ENCODE measurements around the gene ARSH. TPM values are rescaled to one million over a fixed set of nuclear protein-coding genes. Genes with fewer than 3 reads are reported as not detected.
"Not testable (repeated sequence)": the region's sequence is repeated elsewhere in the genome, so short reads cannot be mapped to it uniquely, and the experiment has no call there.

The ARSH gene
- total RNA-seq, 1 donor from 2014 or later: not detected

DNA sequence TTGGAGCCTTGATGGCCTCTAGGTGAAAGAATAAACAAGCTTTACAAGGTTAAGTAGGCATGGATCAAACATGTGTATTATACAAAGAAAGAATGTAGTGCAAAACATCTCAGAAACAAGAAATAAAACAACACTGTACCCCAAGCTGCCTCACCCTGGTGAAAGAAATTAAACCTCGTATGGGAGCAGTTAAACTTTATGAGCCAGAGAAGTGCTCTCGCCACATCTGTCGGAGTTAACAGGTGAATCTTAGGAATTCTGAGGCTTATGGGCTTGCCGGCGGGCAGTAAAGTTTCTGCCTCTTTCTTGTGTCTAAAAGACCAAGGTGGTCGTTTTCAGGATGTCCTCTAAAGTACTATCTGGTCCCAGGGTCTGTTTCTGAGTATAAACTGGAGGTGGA, 34.0 kb upstream of the ARSH start:
- Mint-ChIP-seq H3K4me3 (ENCODE audit: low read depth) (no peak overlapping the region), H3K36me3 (ENCODE audit: insufficient read depth) (no peaks in the 10 kb centered on the region), H3K27me3 (no peaks in the 10 kb centered on the region), H3K4me1 (ENCODE audit: low read depth) (peaks cover 11% of the 10 kb centered on the region), H3K9me3 (ENCODE audit: low read depth) (peaks cover 3% of the 10 kb centered on the region), H3K27ac (no peak overlapping the region)
- TF ChIP-seq, protein P1, sequence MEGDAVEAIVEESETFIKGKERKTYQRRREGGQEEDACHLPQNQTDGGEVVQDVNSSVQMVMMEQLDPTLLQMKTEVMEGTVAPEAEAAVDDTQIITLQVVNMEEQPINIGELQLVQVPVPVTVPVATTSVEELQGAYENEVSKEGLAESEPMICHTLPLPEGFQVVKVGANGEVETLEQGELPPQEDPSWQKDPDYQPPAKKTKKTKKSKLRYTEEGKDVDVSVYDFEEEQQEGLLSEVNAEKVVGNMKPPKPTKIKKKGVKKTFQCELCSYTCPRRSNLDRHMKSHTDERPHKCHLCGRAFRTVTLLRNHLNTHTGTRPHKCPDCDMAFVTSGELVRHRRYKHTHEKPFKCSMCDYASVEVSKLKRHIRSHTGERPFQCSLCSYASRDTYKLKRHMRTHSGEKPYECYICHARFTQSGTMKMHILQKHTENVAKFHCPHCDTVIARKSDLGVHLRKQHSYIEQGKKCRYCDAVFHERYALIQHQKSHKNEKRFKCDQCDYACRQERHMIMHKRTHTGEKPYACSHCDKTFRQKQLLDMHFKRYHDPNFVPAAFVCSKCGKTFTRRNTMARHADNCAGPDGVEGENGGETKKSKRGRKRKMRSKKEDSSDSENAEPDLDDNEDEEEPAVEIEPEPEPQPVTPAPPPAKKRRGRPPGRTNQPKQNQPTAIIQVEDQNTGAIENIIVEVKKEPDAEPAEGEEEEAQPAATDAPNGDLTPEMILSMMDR (IDR thresholded peaks at IDR 0.05; ENCODE audit: unreplicated experiment): no peak
- no peak for DNase-seq (ENCODE audit: low spot score, unreplicated experiment)

DNA sequence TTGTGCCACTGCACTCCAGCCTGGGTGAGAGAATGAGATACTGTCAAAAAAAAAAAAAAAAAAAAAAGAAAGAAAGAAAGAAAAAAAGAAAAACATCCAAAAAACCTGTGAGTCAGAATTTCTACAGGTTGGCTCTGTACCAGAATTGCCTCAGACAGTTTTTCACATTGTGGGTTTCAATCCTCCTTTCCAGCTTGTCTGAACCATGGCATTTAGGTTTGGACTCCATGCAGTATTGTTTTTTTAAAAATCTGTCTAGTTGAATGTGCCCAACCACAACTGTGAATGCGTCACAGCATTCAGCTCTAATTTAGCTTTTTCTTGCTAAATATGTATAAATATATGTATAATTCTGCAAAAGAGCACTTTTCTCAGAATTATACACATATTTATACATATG, 31.4 kb upstream of the ARSH start:
- no peaks in the 10 kb centered on the region for H3K27me3 Mint-ChIP-seq
- no peak overlapping the region for H3K27ac Mint-ChIP-seq
- peaks cover 5% of the 10 kb centered on the region for H3K4me1 Mint-ChIP-seq (ENCODE audit: low read depth)
- DNase-seq (ENCODE audit: low spot score, unreplicated experiment): no peak
- H3K9me3 Mint-ChIP-seq (ENCODE audit: low read depth): peaks cover under 1% of the 10 kb centered on the region
- no peak overlapping the region for H3K4me3 Mint-ChIP-seq (ENCODE audit: low read depth)
- no peaks in the 10 kb centered on the region for H3K36me3 Mint-ChIP-seq (ENCODE audit: insufficient read depth)
- TF ChIP-seq, protein P1 (IDR thresholded peaks at IDR 0.05; ENCODE audit: unreplicated experiment): no peak

DNA sequence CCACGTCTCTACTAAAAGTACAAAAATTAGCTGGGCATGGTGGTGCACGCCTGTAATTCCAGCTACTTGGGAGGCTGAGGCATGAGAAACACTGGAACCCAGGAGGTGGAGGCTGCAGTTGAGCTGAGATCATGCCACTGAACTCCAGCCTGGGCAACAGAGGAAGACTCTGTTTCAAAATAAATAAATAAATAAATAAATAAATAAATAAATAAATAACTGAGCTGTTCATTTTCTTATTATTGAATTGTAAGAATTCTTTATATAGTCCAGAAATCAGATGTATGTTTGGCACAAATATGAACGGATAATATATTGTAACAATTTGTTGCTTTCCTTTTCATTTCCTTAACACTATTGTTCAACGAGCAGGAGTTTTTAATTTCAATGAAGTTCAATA, 27.7 kb upstream of the ARSH start:
- H3K9me3 Mint-ChIP-seq (ENCODE audit: low read depth); H3K27me3 Mint-ChIP-seq; H3K4me1 Mint-ChIP-seq (ENCODE audit: low read depth); DNase-seq (ENCODE audit: low spot score, unreplicated experiment); H3K27ac Mint-ChIP-seq; H3K36me3 Mint-ChIP-seq (ENCODE audit: insufficient read depth); H3K4me3 Mint-ChIP-seq (ENCODE audit: low read depth): not testable (repeated sequence)

DNA sequence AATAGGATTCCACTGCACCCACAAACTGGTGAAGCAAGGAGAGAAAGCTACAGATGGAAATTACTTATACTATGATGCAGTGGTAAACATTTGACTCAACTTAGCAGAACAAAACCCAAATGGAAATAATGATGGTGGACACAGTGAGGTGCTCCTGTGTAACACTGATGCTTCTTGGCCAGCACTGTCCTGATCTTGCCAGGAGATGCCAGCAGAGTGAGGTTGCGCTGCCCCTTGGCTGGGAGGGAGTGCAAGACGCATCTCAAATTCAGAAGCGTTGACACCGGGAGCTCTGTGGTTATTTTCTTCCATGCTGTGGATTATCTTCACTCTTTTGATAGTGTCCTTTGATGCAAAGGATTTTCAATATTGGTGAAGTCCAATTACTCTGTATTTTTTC, 22.0 kb upstream of the ARSH start:
- Mint-ChIP-seq H3K9me3 (ENCODE audit: low read depth) (peaks cover 8% of the 10 kb centered on the region), H3K4me3 (ENCODE audit: low read depth) (no peak overlapping the region), H3K27me3 (no peaks in the 10 kb centered on the region), H3K27ac (no peak overlapping the region), H3K36me3 (ENCODE audit: insufficient read depth) (peaks cover 2% of the 10 kb centered on the region), H3K4me1 (ENCODE audit: low read depth) (no peaks in the 10 kb centered on the region)
- TF ChIP-seq, protein P1 (IDR thresholded peaks at IDR 0.05; ENCODE audit: unreplicated experiment): no peak
- DNase-seq (ENCODE audit: low spot score, unreplicated experiment): no peak

DNA sequence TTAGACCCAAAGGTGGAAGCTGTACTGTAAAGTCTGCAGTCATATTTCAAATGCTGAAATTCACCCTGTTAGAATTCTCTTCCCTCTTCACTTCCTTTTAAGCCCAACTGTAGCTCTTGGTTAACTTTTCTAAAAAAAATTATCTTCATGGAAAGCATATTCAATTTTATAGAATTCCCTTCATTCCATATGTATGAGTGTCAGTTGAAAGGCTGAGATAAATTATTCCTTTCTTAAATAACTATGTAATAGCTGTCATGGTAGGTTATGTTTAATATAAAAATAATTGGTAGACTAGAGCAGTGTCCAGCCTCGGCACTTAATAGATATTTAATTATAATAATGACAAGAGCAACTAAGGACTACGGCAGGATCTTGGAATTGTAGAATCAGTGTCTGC, 16.8 kb upstream of the ARSH start:
- no peaks in the 10 kb centered on the region for H3K4me1 Mint-ChIP-seq (ENCODE audit: low read depth)
- TF ChIP-seq, protein P1 (IDR thresholded peaks at IDR 0.05; ENCODE audit: unreplicated experiment): no peak
- H3K9me3 Mint-ChIP-seq (ENCODE audit: low read depth): no peaks in the 10 kb centered on the region
- H3K27ac Mint-ChIP-seq: no peak overlapping the region
- H3K4me3 Mint-ChIP-seq (ENCODE audit: low read depth): no peak overlapping the region
- H3K36me3 Mint-ChIP-seq (ENCODE audit: insufficient read depth): no peaks in the 10 kb centered on the region
- peaks cover 2% of the 10 kb centered on the region for H3K27me3 Mint-ChIP-seq
- DNase-seq (ENCODE audit: low spot score, unreplicated experiment): no peak

DNA sequence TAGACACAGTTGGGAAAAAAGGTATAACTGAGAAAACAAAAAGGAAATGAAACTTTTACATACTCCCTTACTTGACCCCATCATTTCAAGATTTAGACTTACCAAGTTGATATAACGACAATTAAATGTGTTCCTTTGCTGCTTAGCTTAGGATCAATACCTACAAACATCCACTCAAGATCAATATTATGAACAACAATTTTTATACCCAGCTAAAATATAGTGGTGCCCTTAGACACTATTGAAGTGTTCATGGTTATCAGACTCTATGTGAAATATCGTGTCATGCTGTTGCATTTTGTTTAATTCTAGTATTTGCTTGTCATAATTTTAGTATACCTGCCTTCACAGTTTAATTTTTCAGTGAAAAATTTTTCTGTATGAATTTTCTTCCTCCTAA, 4.2 kb downstream of the ARSH start:
- H3K4me3 Mint-ChIP-seq (ENCODE audit: low read depth): no peak overlapping the region
- no peak overlapping the region for H3K27ac Mint-ChIP-seq
- TF ChIP-seq, protein P1 (IDR thresholded peaks at IDR 0.05; ENCODE audit: unreplicated experiment): no peak
- H3K27me3 Mint-ChIP-seq: no peaks in the 10 kb centered on the region
- peaks cover 1% of the 10 kb centered on the region for H3K36me3 Mint-ChIP-seq (ENCODE audit: insufficient read depth)
- H3K4me1 Mint-ChIP-seq (ENCODE audit: low read depth): no peaks in the 10 kb centered on the region
- peaks cover 14% of the 10 kb centered on the region for H3K9me3 Mint-ChIP-seq (ENCODE audit: low read depth)
- DNase-seq (ENCODE audit: low spot score, unreplicated experiment): no peak

Data from progenitor cell of endocrine pancreas (in vitro differentiated cells).